Measurements from ENCODE around the gene SPEM3.

Gene SPEM3

DNA sequence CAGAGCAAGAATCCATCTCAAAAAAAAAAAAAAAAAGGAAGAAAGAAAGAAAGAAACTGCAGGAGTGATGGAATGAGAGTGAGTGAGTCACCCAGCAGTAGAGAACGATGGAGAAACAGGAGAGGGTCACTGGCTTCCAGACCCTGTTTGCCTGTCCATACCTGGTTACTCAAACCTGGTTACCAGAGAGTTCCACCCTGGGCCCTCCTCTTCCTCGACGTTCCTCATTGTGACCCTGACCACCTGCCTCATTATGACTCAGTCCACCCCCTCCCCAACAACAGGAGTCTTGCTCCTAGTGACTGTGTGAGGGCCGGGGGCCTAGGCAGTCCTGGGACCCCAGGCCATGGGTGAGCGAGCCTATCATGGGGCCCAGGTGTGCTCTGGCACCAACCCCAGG is at the start of gene SPEM3:
Gene SPEM3 (plus strand): TSS at position 301 of the 400 bp plus-strand sequence. CDS start 46 bp downstream, at position 347.
- DNase-seq (ENCODE audit: low read depth), result no peak
- TF ChIP-seq, protein P1, sequence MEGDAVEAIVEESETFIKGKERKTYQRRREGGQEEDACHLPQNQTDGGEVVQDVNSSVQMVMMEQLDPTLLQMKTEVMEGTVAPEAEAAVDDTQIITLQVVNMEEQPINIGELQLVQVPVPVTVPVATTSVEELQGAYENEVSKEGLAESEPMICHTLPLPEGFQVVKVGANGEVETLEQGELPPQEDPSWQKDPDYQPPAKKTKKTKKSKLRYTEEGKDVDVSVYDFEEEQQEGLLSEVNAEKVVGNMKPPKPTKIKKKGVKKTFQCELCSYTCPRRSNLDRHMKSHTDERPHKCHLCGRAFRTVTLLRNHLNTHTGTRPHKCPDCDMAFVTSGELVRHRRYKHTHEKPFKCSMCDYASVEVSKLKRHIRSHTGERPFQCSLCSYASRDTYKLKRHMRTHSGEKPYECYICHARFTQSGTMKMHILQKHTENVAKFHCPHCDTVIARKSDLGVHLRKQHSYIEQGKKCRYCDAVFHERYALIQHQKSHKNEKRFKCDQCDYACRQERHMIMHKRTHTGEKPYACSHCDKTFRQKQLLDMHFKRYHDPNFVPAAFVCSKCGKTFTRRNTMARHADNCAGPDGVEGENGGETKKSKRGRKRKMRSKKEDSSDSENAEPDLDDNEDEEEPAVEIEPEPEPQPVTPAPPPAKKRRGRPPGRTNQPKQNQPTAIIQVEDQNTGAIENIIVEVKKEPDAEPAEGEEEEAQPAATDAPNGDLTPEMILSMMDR (IDR thresholded peaks at IDR 0.05; ENCODE audit: low read length, missing control alignments), result no peak
- no peak within 1 kb of the TSS for H3K4me3 ChIP-seq (replicated peaks; ENCODE audit: low read depth, low read length)

DNA sequence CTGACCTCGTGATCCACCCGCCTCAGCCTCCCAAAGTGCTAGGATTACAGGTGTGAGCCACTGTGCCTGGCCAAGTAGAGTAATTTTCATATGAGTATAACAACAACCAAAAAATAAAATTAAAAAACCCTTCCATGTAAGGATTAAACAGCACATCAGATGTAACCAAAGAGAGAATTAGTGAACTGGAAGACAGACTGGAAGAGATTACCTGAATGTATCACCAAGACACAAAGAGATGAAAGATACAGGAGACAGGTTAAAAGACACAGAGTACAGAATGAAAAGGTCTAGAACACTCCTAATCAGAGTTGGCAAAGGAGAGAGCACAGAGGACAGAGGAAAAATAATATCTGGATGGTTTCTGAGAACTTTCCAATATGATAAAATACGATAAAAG is 49.5 kb upstream of the SPEM3 start:
- no peak for DNase-seq (ENCODE audit: low read depth)
- TF ChIP-seq, protein P1 (IDR thresholded peaks at IDR 0.05; ENCODE audit: low read length, missing control alignments), result no peak
- no peak overlapping the region for H3K4me3 ChIP-seq (replicated peaks; ENCODE audit: low read depth, low read length)

DNA sequence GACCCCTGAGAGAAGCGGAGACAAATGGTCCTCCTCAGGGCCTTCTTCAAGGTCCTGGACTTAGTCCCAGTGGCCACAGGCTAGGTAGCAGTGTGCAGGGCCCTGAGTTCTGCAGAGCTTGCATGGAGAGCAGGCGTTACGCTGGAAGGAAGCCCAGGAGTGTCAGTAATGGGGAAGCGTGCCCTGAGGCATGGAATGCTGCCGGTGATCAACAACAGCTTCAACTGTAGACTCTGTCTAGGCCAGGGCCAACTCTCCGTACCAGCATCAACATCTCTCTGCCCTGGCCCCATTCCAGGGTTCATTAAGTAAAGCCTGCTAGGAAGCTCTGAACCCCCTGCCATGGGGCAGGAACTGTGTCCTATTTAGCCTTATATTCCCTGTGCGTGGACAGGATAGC is 48.3 kb upstream of the SPEM3 start:
- TF ChIP-seq, protein P1 (IDR thresholded peaks at IDR 0.05; ENCODE audit: low read length, missing control alignments), result no peak
- DNase-seq (ENCODE audit: low read depth), result peak; percentile 50
- peak overlapping the region; percentile 35 for H3K4me3 ChIP-seq (replicated peaks; ENCODE audit: low read depth, low read length)

DNA sequence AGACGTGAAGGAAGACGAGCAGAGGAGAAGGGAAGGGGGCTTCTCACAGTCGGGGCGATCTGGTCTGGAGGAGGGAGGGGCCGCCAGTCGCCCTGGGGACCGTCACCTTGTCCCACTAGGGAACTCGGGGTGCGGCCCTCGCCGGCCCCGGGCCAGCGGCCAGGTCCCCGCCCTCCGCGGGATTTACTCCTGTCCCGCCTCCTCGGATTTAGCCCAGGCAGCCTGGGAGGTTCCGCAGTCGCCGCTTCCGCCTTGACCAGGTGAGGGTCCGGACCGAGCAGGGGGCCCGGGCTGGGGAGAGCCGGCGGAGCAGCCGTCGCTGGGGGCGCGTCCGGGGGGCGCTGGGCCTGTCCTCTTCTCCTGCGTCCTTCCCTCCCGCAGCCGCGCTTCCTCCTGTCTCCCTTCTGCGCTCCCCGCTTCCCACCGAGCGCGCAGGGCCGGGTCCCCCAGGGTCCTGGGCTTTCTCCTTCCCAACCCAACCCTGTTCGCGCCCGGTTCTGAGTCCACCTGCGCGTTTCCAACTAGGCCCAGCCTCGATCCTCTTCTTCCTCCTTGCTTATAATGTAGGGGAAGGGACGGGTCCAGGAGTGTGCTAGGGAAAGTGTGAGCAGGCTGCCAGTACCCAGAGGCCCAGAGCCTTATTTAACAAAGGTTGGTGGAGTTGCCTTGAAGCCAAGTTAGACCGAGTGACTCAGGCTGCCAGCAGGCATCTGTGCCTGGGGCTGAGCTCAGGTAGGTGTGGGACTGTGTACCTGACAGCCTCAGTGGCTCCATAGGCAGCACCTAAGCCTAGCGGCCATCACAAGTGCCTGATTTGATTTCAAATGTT is 47.6 kb upstream of the SPEM3 start, which contains the start of gene TNK1:
Gene TNK1 (plus strand): TSS at position 235 of the 829 bp plus-strand sequence. CDS start 1,838 bp downstream, outside the sequence.
- DNase-seq (ENCODE audit: low read depth), result no peak
- TF ChIP-seq, protein P1 (IDR thresholded peaks at IDR 0.05; ENCODE audit: low read length, missing control alignments), result no peak
- peak within 1 kb of the TSS; percentile 35 for H3K4me3 ChIP-seq (replicated peaks; ENCODE audit: low read depth, low read length)

DNA sequence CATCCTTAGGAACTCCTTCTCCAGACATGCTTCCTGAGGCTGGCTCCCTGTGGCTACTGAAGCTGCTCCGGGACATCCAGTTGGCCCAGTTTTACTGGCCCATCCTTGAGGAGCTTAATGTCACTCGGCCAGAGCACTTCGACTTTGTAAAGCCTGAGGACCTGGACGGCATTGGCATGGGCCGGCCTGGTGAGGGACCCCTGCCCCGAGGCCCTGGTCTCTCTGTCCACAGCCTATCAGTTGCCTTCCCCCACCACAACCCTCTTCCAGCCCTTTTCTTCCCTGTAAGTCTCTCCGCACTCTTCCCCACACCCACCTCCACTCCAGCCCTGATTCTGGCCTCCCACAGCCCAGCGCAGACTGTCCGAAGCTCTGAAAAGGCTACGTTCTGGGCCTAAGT is 45.8 kb upstream of the SPEM3 start:
- no peak for DNase-seq (ENCODE audit: low read depth)
- TF ChIP-seq, protein P1 (IDR thresholded peaks at IDR 0.05; ENCODE audit: low read length, missing control alignments), result no peak
- H3K4me3 ChIP-seq (replicated peaks; ENCODE audit: low read depth, low read length), result no peak overlapping the region

DNA sequence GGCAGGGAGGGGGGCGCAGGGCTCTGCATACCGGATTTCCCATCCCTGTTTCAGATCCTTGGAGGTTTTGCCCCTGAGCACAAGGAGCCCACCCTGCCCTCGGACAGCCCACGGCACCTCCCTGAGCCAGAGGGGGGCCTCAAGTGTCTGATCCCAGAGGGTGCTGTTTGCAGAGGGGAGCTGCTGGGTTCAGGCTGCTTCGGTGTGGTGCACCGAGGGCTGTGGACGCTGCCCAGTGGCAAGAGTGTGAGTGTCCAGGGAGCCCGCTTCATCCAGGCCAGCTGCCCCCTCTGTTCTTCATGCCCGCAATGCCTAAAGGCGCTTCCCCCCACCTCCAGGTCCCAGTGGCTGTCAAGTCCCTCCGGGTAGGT is 45.3 kb upstream of the SPEM3 start:
- no peak overlapping the region for H3K4me3 ChIP-seq (replicated peaks; ENCODE audit: low read depth, low read length)
- no peak for DNase-seq (ENCODE audit: low read depth)
- TF ChIP-seq, protein P1 (IDR thresholded peaks at IDR 0.05; ENCODE audit: low read length, missing control alignments), result no peak

Data from fibroblast of pulmonary artery (primary cell).